Endothelial cell of umbilical vein (primary cell): ENCODE measurements around the gene OR6B3. TPM values are rescaled to one million over a fixed set of nuclear protein-coding genes. Genes with fewer than 3 reads are reported as not detected.

ENCODE experiments used
- BruUV-seq: library from RNA; stranded (reverse); fragments of 400-500 nt; replicated peaks from 2 replicates; lab custom pipeline; 2021; lab: Mats Ljungman, UMichigan
- CTCF ChIA-PET: fragments of 300-600, 350-600 bp; sonication (Branson Sonifier 250); formaldehyde crosslinking; loops from one replicate; lab custom pipeline; 2021; ENCODE audit warnings: antibody characterized with exemption, inconsistent platforms; lab: Charles Lee
- POLR2A ChIA-PET: fragments of 300-600, 350-600 bp; sonication (Branson Sonifier 250); formaldehyde crosslinking; loops from one replicate; lab custom pipeline; 2021; ENCODE audit warnings: antibody characterized with exemption, inconsistent platforms; lab: Charles Lee
- DNase-seq: peaks from one replicate; pipeline ENCODE4 v3.0.0-alpha.2; 2011; ENCODE audit warnings: low read depth, low spot score
- FAIRE-seq: peaks from 2 replicates; lab custom pipeline; 2011; peaks lifted over from hg19 to GRCh38; lab: Jason Lieb, UNC
- H2AFZ ChIP-seq: 2 replicates; pipeline ENCODE4 v1.6.0; 2012; ENCODE audit warnings: low read depth, low read length, control low read depth, inconsistent platforms
- H3K27ac ChIP-seq: 2 replicates; pipeline ENCODE4 v1.5.1; 2011; ENCODE audit warnings: low read depth, mild to moderate bottlenecking, control low read depth, low read length, moderate library complexity; ENCODE audit not compliant: insufficient read depth
- H3K27me3 ChIP-seq, 2 experiments: 2 replicates each; pipeline versions ENCODE4 v1.6.0 to v1.6.1; 2011; ENCODE audit warnings: low read length in 2 of 2, mixed read lengths in 1 of 2; ENCODE audit not compliant: control insufficient read depth in 2 of 2, insufficient read depth in 2 of 2
- H3K36me3 ChIP-seq, 2 experiments: 2 replicates in 1 of 2; 3 replicates in 1 of 2; pipeline ENCODE4 v1.5.1; 2011; ENCODE audit warnings: low read length in 2 of 2, mild to moderate bottlenecking in 1 of 2, moderate library complexity in 1 of 2; ENCODE audit not compliant: control insufficient read depth in 2 of 2, insufficient read depth in 2 of 2; ENCODE audit errors: extremely low read depth in 1 of 2
- H3K4me1 ChIP-seq: 3 replicates; pipeline ENCODE4 v1.5.1; 2011; ENCODE audit warnings: mild to moderate bottlenecking, low read length; ENCODE audit not compliant: control insufficient read depth, insufficient read depth; ENCODE audit errors: extremely low read depth
- H3K4me2 ChIP-seq: 2 replicates; pipeline ENCODE4 v1.6.1; 2011; ENCODE audit warnings: low read length, control low read depth, mixed read lengths; ENCODE audit not compliant: insufficient read depth
- H3K4me3 ChIP-seq, 3 experiments: fragments of 200-600 bp in 1 of 3; sonication (generic), shearing (Covaris generic) in 1 of 3; replicated peaks in 1 of 3; 2 replicates each; pipeline ENCODE4 v1.5.1; 2011 to 2016; ENCODE audit warnings: control low read depth in 3 of 3, low read length in 3 of 3, mild to moderate bottlenecking in 2 of 3, inconsistent platforms in 1 of 3, low read depth in 1 of 3, moderate library complexity in 1 of 3; ENCODE audit not compliant: insufficient read depth in 1 of 3
- H3K79me2 ChIP-seq: 2 replicates; pipeline ENCODE4 v1.6.0; 2012; ENCODE audit warnings: low read length, inconsistent platforms; ENCODE audit not compliant: control insufficient read depth, insufficient read depth
- H3K9ac ChIP-seq: replicated peaks from 2 replicates; pipeline ENCODE3; 2011; ENCODE audit warnings: low read length, control low read depth; ENCODE audit not compliant: insufficient read depth; ENCODE audit errors: extremely low read depth
- H3K9me1 ChIP-seq: replicated peaks from 3 replicates; pipeline ENCODE4 v1.6.0; 2011; ENCODE audit warnings: mild to moderate bottlenecking, low read length; ENCODE audit not compliant: control insufficient read depth, insufficient read depth; ENCODE audit errors: extremely low read depth
- H3K9me3 ChIP-seq: replicated peaks from 2 replicates; pipeline ENCODE4 v1.5.1; 2012; ENCODE audit warnings: low read length, inconsistent platforms; ENCODE audit not compliant: control insufficient read depth, insufficient read depth
- H4K20me1 ChIP-seq: replicated peaks from 2 replicates; pipeline ENCODE3; 2011; ENCODE audit warnings: mild to moderate bottlenecking, low read length; ENCODE audit not compliant: control insufficient read depth, insufficient read depth; ENCODE audit errors: extremely low read depth
- EZH2 ChIP-seq: IDR thresholded peaks from 2 replicates; pipeline ENCODE4 v1.6.1; 2012; ENCODE audit warnings: borderline replicate concordance, low read depth, mild to moderate bottlenecking, moderate library complexity, low read length, inconsistent platforms; ENCODE audit not compliant: severe bottlenecking
- FOS ChIP-seq: IDR thresholded peaks from 2 replicates; pipeline ENCODE4 v1.6.1; 2011; ENCODE audit warnings: mild to moderate bottlenecking, low read length, moderate library complexity, borderline replicate concordance; ENCODE audit not compliant: insufficient read depth
- GATA2 ChIP-seq: IDR thresholded peaks from 2 replicates; pipeline ENCODE4 v1.7.0; 2011; ENCODE audit warnings: low read depth, mild to moderate bottlenecking, moderate library complexity, mixed read lengths, low read length; ENCODE audit not compliant: insufficient read length, insufficient read depth
- JUN ChIP-seq: IDR thresholded peaks from 2 replicates; pipeline ENCODE4 v1.6.1; 2011; ENCODE audit warnings: borderline replicate concordance, low read depth; ENCODE audit not compliant: insufficient read length, insufficient read depth
- MYC ChIP-seq: IDR thresholded peaks from one replicate; pipeline ENCODE4 v1.6.1; 2011; ENCODE audit warnings: mild to moderate bottlenecking, low read depth, low read length
- POLR2A ChIP-seq: IDR thresholded peaks from 2 replicates; pipeline ENCODE4 v1.6.1; 2012; ENCODE audit warnings: low read depth, mild to moderate bottlenecking, control low read depth, low read length
- POLR2AphosphoS5 ChIP-seq: IDR thresholded peaks from 2 replicates; pipeline ENCODE4 v1.6.1; 2012; ENCODE audit warnings: low read depth, mild to moderate bottlenecking, control low read depth, low read length, moderate library complexity; ENCODE audit not compliant: insufficient read depth
- dilution Hi-C: fragments of 300-500 bp; cut with MboI; formaldehyde crosslinking; loops from one replicate; pipeline ENCODE4 v1.15.0; 2019; ENCODE audit warnings: low sequenced_read_pairs; ENCODE audit not compliant: extremely low pct_ligation_motif_present
- intact Hi-C: fragments of 100-400 bp; cut with micrococcal nuclease; formaldehyde crosslinking; loops from one replicate; pipeline ENCODE4 v1.10.0; 2022
- polyA plus RNA-seq, 4 experiments: library from polyadenylated mRNA; depleted of rRNA in 3 of 4; stranded (reverse) in 3 of 4; unstranded in 1 of 4; fragments of >200 nt; gene quantifications; 2 replicates each; pipeline versions ENCODE4 v1.2.1 to v1.2.3, GENCODE V29; 2011 to 2012; ENCODE audit warnings: missing spikeins in 1 of 4
- total RNA-seq: library from RNA; stranded (reverse); gene quantifications from 2 replicates; pipeline ENCODE4 v1.2.3, GENCODE V29; 2021
- TF ChIP-seq, protein P1 (sequence below), 2 donors: IDR thresholded peaks; 1 replicate in 1 of 2; 2 replicates in 1 of 2; pipeline ENCODE4 v1.5.1; 2011; ENCODE audit warnings: low read length in 2 of 2, mild to moderate bottlenecking in 2 of 2, moderate library complexity in 2 of 2, control low read depth in 1 of 2, inconsistent platforms in 1 of 2, low read depth in 1 of 2; ENCODE audit not compliant: insufficient read depth in 1 of 2; ENCODE audit errors: extremely low read depth in 1 of 2
- TF ChIP-seq, protein P2 (sequence below): IDR thresholded peaks from 2 replicates; pipeline ENCODE4 v1.6.1; 2011; ENCODE audit not compliant: insufficient read depth, insufficient read length

The OR6B3 gene
- total and polyA plus RNA-seq, 2 donors (not counting 3 experiments of a cell fraction or from before 2014, with no cell fraction given), result not detected

DNA sequence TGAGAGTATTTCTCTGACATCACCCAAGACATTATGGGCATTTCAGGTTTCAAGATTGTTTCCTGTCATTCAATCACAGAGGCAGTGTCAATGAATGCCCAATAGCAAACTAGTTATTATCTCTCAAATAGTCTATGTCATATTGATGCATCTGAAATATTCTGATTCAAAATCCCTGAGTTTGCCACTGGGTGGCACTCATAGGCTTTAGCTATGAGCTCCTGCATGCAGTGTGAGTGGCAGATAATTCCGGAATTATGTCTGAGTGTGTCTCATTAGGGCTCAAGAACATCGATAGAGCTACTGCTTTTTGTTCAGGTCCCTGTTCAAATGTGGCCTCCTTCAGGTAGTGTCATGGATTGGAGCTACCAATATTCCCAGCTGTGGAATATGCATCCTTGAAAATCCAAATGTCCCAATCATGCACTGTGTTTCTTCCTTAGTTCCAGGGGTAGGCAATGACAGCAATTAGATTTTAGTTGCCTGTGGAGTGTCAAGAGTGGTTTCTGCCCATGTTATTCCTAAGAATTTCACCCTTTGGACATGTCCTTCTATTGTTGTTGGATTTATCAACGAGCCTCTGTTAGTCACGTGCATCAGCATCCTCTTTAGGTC, 7.8 kb upstream of the OR6B3 start:
- H2AFZ ChIP-seq, result no peak overlapping the region
- no peaks in the 10 kb centered on the region for H3K36me3 ChIP-seq
- intact Hi-C loops (loop anchor here (1.0 to 2.0 kb wide), 3 partner anchors 60 to 378 kb away; no protein-coding TSS in a partner anchor), dilution Hi-C loops (no loop called here)
- H3K9me1 ChIP-seq, result no peaks in the 10 kb centered on the region
- POLR2A ChIA-PET, result interaction anchor here (0.6 to 1.4 kb wide), 3 partner anchors 36 to 83 kb away, joined by 3 read pairs; partner anchors contain the start of gene NDUFA10
- CTCF ChIA-PET, result interaction anchor here (0.6 to 4.5 kb wide), 22 partner anchors 9 to 779 kb away, joined by 3 to 199 read pairs (median 4); partner anchors contain the start of genes OR6B2 and OTOS
- no peaks in the 10 kb centered on the region for H3K27me3 ChIP-seq
- no peak overlapping the region for H3K4me3 ChIP-seq
- H3K4me1 ChIP-seq, result no peaks in the 10 kb centered on the region
- H3K9me3 ChIP-seq, result no peaks in the 10 kb centered on the region
- no peak overlapping the region for H3K4me2 ChIP-seq
- H3K9ac ChIP-seq, result no peak overlapping the region
- TF ChIP-seq, protein P1, sequence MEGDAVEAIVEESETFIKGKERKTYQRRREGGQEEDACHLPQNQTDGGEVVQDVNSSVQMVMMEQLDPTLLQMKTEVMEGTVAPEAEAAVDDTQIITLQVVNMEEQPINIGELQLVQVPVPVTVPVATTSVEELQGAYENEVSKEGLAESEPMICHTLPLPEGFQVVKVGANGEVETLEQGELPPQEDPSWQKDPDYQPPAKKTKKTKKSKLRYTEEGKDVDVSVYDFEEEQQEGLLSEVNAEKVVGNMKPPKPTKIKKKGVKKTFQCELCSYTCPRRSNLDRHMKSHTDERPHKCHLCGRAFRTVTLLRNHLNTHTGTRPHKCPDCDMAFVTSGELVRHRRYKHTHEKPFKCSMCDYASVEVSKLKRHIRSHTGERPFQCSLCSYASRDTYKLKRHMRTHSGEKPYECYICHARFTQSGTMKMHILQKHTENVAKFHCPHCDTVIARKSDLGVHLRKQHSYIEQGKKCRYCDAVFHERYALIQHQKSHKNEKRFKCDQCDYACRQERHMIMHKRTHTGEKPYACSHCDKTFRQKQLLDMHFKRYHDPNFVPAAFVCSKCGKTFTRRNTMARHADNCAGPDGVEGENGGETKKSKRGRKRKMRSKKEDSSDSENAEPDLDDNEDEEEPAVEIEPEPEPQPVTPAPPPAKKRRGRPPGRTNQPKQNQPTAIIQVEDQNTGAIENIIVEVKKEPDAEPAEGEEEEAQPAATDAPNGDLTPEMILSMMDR (IDR thresholded peaks at IDR 0.05; ENCODE audit: extremely low read depth in 1 of 2, insufficient read depth in 1 of 2, low read depth in 1 of 2, low read length in 2 of 2), result peak; percentile 34 to 51
- no peak for TF ChIP-seq FOS
- DNase-seq, result peak; percentile 60
- H3K79me2 ChIP-seq, result no peaks in the 10 kb centered on the region
- BruUV-seq, result no TSS peak
- peak; percentile 91 for FAIRE-seq
- H4K20me1 ChIP-seq, result no peaks in the 10 kb centered on the region
- H3K27ac ChIP-seq, result no peak overlapping the region

DNA sequence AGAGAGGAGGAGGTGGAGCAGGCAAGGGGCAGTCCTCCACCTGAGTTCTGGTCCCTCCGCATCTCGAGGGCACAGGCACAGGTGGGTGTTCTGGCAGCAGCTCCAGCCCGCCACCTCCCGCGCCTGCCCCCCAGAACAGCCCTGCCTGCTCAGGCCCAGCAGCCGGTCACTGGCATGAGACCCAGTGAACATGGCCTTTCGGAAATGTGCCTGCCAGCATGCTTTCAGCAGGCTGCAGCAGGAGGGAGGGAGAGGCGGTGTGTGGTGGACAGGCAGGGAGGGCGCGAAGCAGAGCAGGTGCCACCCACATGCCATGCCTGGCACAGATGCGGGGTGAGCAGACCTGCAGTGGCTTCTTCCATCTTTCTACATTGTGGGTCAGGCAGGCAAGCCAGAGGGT, 3.4 kb upstream of the OR6B3 start:
- H3K9ac ChIP-seq, result no peak overlapping the region
- H3K27me3 ChIP-seq, result no peaks in the 10 kb centered on the region
- H3K4me2 ChIP-seq, result no peak overlapping the region
- no peaks in the 10 kb centered on the region for H3K9me1 ChIP-seq
- no peaks in the 10 kb centered on the region for H3K36me3 ChIP-seq
- H3K4me3 ChIP-seq, result no peak overlapping the region
- dilution Hi-C loops (no loop called here), intact Hi-C loops (no loop called here)
- TF ChIP-seq JUN, result no peak
- TF ChIP-seq POLR2A, result no peak
- no peak for TF ChIP-seq FOS
- no peak for TF ChIP-seq GATA2
- no peak for TF ChIP-seq MYC
- TF ChIP-seq EZH2, result no peak
- TF ChIP-seq, protein P1 (IDR thresholded peaks at IDR 0.05; ENCODE audit: extremely low read depth in 1 of 2, insufficient read depth in 1 of 2, low read depth in 1 of 2, low read length in 2 of 2), result no peak
- no peak for TF ChIP-seq POLR2AphosphoS5
- TF ChIP-seq, protein P2, sequence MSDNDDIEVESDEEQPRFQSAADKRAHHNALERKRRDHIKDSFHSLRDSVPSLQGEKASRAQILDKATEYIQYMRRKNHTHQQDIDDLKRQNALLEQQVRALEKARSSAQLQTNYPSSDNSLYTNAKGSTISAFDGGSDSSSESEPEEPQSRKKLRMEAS, result no peak
- DNase-seq (no peak), FAIRE-seq (no peak)
- H3K79me2 ChIP-seq, result no peaks in the 10 kb centered on the region
- H4K20me1 ChIP-seq, result no peaks in the 10 kb centered on the region
- no peaks in the 10 kb centered on the region for H3K9me3 ChIP-seq
- BruUV-seq, result no TSS peak
- H3K27ac ChIP-seq, result no peak overlapping the region
- CTCF ChIA-PET, result no interaction called here
- no peak overlapping the region for H2AFZ ChIP-seq
- no peaks in the 10 kb centered on the region for H3K4me1 ChIP-seq
- POLR2A ChIA-PET, result no interaction called here
